Mesenchymal stem cell (in vitro differentiated cells and primary cell): ENCODE data around the gene VTI1A.
A peak's percentile ranks its signal among the peaks of the same experiment; 100 is the strongest.
"Not testable (repeated sequence)": the region's sequence is repeated elsewhere in the genome, so short reads cannot be mapped to it uniquely, and the experiment has no call there.

ENCODE experiments used
- DNase-seq: peaks from one replicate; pipeline ENCODE4 v3.0.0-alpha.2; 2013
- H2AFZ ChIP-seq: one replicate; pipeline ENCODE4 v1.6.1; 2013; ENCODE audit warnings: low read depth, mild to moderate bottlenecking, control low read depth, inconsistent platforms, low read length, moderate library complexity
- H2AK5ac ChIP-seq: 2 replicates; pipeline ENCODE4 v1.6.1; 2013; ENCODE audit warnings: low read length, moderate library complexity, mild to moderate bottlenecking, inconsistent platforms; ENCODE audit not compliant: severe bottlenecking
- H2BK120ac ChIP-seq: one replicate; pipeline ENCODE4 v1.6.1; 2013; ENCODE audit warnings: low read depth, mild to moderate bottlenecking, inconsistent platforms, low read length, moderate library complexity
- H2BK12ac ChIP-seq, 2 experiments: one replicate each; pipeline ENCODE4 v1.6.1; 2013; ENCODE audit warnings: inconsistent platforms in 2 of 2, low read length in 2 of 2, mild to moderate bottlenecking in 2 of 2, moderate library complexity in 2 of 2, control low read depth in 1 of 2
- H2BK15ac ChIP-seq: one replicate; pipeline ENCODE4 v1.6.1; 2013; ENCODE audit warnings: mild to moderate bottlenecking, low read depth, inconsistent platforms; ENCODE audit not compliant: poor library complexity, severe bottlenecking
- H2BK5ac ChIP-seq: 2 replicates; pipeline ENCODE4 v1.6.1; 2013; ENCODE audit warnings: low read depth, mild to moderate bottlenecking, low read length, control low read depth, inconsistent platforms; ENCODE audit not compliant: poor library complexity, severe bottlenecking
- H3K14ac ChIP-seq, 2 experiments: one replicate each; pipeline ENCODE4 v1.6.1; 2013; ENCODE audit warnings: inconsistent platforms in 2 of 2, low read length in 2 of 2, control low read depth in 1 of 2, mild to moderate bottlenecking in 1 of 2, moderate library complexity in 1 of 2
- H3K18ac ChIP-seq, 2 experiments: one replicate each; pipeline ENCODE4 v1.6.1; 2013; ENCODE audit warnings: inconsistent platforms in 2 of 2, low read length in 2 of 2, control low read depth in 1 of 2, low read depth in 1 of 2, mild to moderate bottlenecking in 1 of 2
- H3K23ac ChIP-seq, 2 experiments: one replicate each; pipeline ENCODE4 v1.6.1; 2013; ENCODE audit warnings: inconsistent platforms in 2 of 2, low read length in 2 of 2, mild to moderate bottlenecking in 2 of 2, moderate library complexity in 2 of 2, control low read depth in 1 of 2
- H3K27ac ChIP-seq: 2 replicates; pipeline ENCODE4 v1.5.1; 2013; ENCODE audit warnings: mild to moderate bottlenecking, moderate library complexity, low read length, control low read depth, inconsistent platforms; ENCODE audit not compliant: poor library complexity, severe bottlenecking
- H3K27me3 ChIP-seq, 2 experiments: 2 replicates each; pipeline versions ENCODE4 v1.6.1 to v1.7.0; 2013; ENCODE audit warnings: low read length in 2 of 2, mild to moderate bottlenecking in 2 of 2, moderate library complexity in 2 of 2, control low read depth in 1 of 2, inconsistent platforms in 1 of 2; ENCODE audit not compliant: control insufficient read depth in 1 of 2, insufficient read depth in 1 of 2
- H3K36me3 ChIP-seq, 2 experiments: 2 replicates each; pipeline versions ENCODE4 v1.6.1 to v1.7.0; 2013; ENCODE audit warnings: low read length in 2 of 2, control low read depth in 1 of 2, inconsistent platforms in 1 of 2, low read depth in 1 of 2, mild to moderate bottlenecking in 1 of 2; ENCODE audit not compliant: insufficient read depth in 2 of 2, control insufficient read depth in 1 of 2
- H3K4ac ChIP-seq, 2 experiments: one replicate each; pipeline ENCODE4 v1.6.1; 2013; ENCODE audit warnings: inconsistent platforms in 2 of 2, low read length in 2 of 2, mild to moderate bottlenecking in 2 of 2, moderate library complexity in 2 of 2, control low read depth in 1 of 2, low read depth in 1 of 2
- H3K4me1 ChIP-seq: 2 replicates; pipeline ENCODE4 v1.6.1; 2013; ENCODE audit warnings: low read depth, low read length, control low read depth; ENCODE audit not compliant: control insufficient read depth, insufficient read depth
- H3K4me2 ChIP-seq: 2 replicates; pipeline ENCODE4 v1.6.1; 2013; ENCODE audit warnings: low read length, mild to moderate bottlenecking, inconsistent platforms; ENCODE audit not compliant: poor library complexity, severe bottlenecking
- H3K4me3 ChIP-seq, 2 experiments: 2 replicates each; pipeline versions ENCODE4 v1.5.1 to v1.7.0; 2013; ENCODE audit warnings: low read length in 2 of 2, mild to moderate bottlenecking in 2 of 2, control low read depth in 1 of 2, low read depth in 1 of 2; ENCODE audit not compliant: insufficient read depth in 1 of 2
- H3K79me1 ChIP-seq: replicated peaks from 2 replicates; pipeline ENCODE4 v1.6.1; 2013; ENCODE audit warnings: mild to moderate bottlenecking, control low read depth, low read length, inconsistent platforms; ENCODE audit not compliant: poor library complexity, severe bottlenecking
- H3K9ac ChIP-seq: 2 replicates; pipeline ENCODE4 v1.7.0; 2013; ENCODE audit warnings: mild to moderate bottlenecking, low read length, moderate library complexity
- H3K9me3 ChIP-seq: 2 replicates; pipeline ENCODE4 v1.7.0; 2013; ENCODE audit warnings: mild to moderate bottlenecking, low read length; ENCODE audit not compliant: control insufficient read depth
- H4K8ac ChIP-seq: one replicate; pipeline ENCODE4 v1.6.1; 2013; ENCODE audit warnings: inconsistent platforms, mild to moderate bottlenecking, low read length, moderate library complexity
- H4K91ac ChIP-seq: one replicate; pipeline ENCODE4 v1.6.1; 2013; ENCODE audit warnings: mild to moderate bottlenecking, low read length, inconsistent platforms
- WGBS: methylation state at CpG from one replicate; pipeline ENCODE4 v1.1.7; 2013; ENCODE audit warnings: mixed read lengths; 5-methylcytosine and 5-hydroxymethylcytosine counted together

VTI1A gene

DNA sequence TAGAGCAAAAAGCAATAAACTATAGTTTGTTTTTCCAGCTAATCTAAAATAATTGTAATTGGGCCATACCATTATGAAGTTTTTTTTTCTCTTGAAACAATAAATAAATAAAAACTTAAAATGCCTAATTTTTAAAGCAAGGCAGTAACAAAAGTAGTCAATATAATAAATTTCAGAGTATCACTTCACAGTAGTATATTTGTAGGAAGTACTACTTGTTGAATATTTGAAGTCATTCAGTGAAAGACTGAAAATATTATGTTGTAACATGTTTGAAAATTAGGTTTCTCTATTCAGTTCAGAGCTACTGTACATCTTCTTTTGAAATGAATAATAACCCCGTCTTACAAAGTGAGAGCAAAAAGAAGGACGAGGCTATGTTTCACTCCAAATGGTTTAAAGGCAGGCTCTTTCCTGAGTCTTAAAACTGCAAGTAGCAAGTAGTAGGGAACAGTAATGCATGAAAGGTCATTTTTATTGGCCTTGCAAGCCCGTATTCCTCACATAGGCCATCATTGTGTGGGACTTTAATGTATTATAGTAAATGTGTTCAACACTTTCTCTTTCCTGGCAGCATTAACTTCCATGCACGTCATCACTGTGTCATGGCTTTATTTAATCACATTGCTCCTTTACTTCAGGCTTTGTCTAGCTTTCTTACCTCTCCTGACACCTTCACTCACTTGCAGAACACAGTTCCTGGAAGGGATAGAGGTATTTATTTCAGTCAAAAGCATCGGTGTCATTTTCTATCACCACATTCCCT, 141.4 kb downstream of the VTI1A start:
- Histone ChIP-seq H3K9me3 (no peaks in the 10 kb centered on the region), H3K4me2 (no peak overlapping the region), H2BK120ac (no peak overlapping the region), H4K91ac (no peak overlapping the region), H3K18ac (no peak overlapping the region), H3K9ac (no peak overlapping the region), H3K27ac (peak overlapping the region; percentile 48), H2AFZ (no peak overlapping the region), H4K8ac (no peak overlapping the region), H2AK5ac (no peak overlapping the region), H3K36me3 (peaks cover 0 to 6% of the 10 kb centered on the region in 2 experiments), H3K4me3 (no peak overlapping the region), H2BK5ac (no peak overlapping the region), H2BK12ac (no peak overlapping the region), H3K79me1 (no peaks in the 10 kb centered on the region), H3K4me1 (peaks cover 1% of the 10 kb centered on the region), H3K14ac (no peak overlapping the region), H3K4ac (no peak overlapping the region), H2BK15ac (no peak overlapping the region), H3K27me3 (no peaks in the 10 kb centered on the region), H3K23ac (no peak overlapping the region)
- 91% methylated on average over 4 of the region's 5 CpGs for WGBS
- no peak for DNase-seq

GRCh38 chr10:112589081-112589480, 142.1 kb downstream of the VTI1A start:
- H3K27me3 ChIP-seq = no peaks in the 10 kb centered on the region
- H3K4me1 ChIP-seq = peaks cover 1% of the 10 kb centered on the region
- no peak overlapping the region for H4K8ac ChIP-seq
- no peak overlapping the region for H4K91ac ChIP-seq
- H3K27ac ChIP-seq = no peak overlapping the region
- WGBS = 97% methylated on average over 6 of the region's 6 CpGs
- no peak overlapping the region for H3K18ac ChIP-seq
- H3K79me1 ChIP-seq = no peaks in the 10 kb centered on the region
- no peak overlapping the region for H2BK12ac ChIP-seq
- H3K9ac ChIP-seq = no peak overlapping the region
- peak overlapping the region; percentile 59 for H2AK5ac ChIP-seq
- no peak overlapping the region for H3K4me2 ChIP-seq
- no peak overlapping the region for H3K4ac ChIP-seq
- DNase-seq = no peak
- no peak overlapping the region for H2BK15ac ChIP-seq
- no peak overlapping the region for H3K4me3 ChIP-seq
- no peak overlapping the region for H3K14ac ChIP-seq
- no peak overlapping the region for H2BK120ac ChIP-seq
- peaks cover 0 to 6% of the 10 kb centered on the region in 2 experiments for H3K36me3 ChIP-seq
- H3K9me3 ChIP-seq = no peaks in the 10 kb centered on the region
- no peak overlapping the region for H3K23ac ChIP-seq
- no peak overlapping the region for H2BK5ac ChIP-seq
- no peak overlapping the region for H2AFZ ChIP-seq

- H3K27me3 ChIP-seq, H3K36me3 ChIP-seq, H3K9me3 ChIP-seq, H3K27ac ChIP-seq, DNase-seq, H2BK15ac ChIP-seq, H2BK120ac ChIP-seq, H3K14ac ChIP-seq, H3K4me1 ChIP-seq, H3K79me1 ChIP-seq, H3K4me2 ChIP-seq, H3K18ac ChIP-seq, H4K8ac ChIP-seq, H3K9ac ChIP-seq, H3K23ac ChIP-seq, H2AFZ ChIP-seq, H2AK5ac ChIP-seq, H2BK5ac ChIP-seq, H2BK12ac ChIP-seq, H4K91ac ChIP-seq, H3K4ac ChIP-seq, H3K4me3 ChIP-seq: not testable (repeated sequence)
- 98% methylated on average over 7 of the region's 7 CpGs for WGBS
Measured at GRCh38 chr10:112590786-112591185, 143.8 kb downstream of the VTI1A start.

- no peak overlapping the region for H3K9ac ChIP-seq
- H3K4me3 ChIP-seq = no peak overlapping the region
- H3K14ac ChIP-seq = no peak overlapping the region
- no peak overlapping the region for H3K23ac ChIP-seq
- no peaks in the 10 kb centered on the region for H3K4me1 ChIP-seq
- H3K36me3 ChIP-seq = peaks cover 0 to 6% of the 10 kb centered on the region in 2 experiments
- no peak for DNase-seq
- no peak overlapping the region for H2AK5ac ChIP-seq
- H3K27ac ChIP-seq = no peak overlapping the region
- no peaks in the 10 kb centered on the region for H3K79me1 ChIP-seq
- no peaks in the 10 kb centered on the region for H3K27me3 ChIP-seq
- H3K4me2 ChIP-seq = no peak overlapping the region
- H3K18ac ChIP-seq = no peak overlapping the region
- no peaks in the 10 kb centered on the region for H3K9me3 ChIP-seq
- WGBS = 100% methylated on average over 5 of the region's 5 CpGs
- no peak overlapping the region for H2AFZ ChIP-seq
- H3K4ac ChIP-seq = no peak overlapping the region
- H2BK12ac ChIP-seq = no peak overlapping the region
- H2BK120ac ChIP-seq = no peak overlapping the region
- no peak overlapping the region for H2BK5ac ChIP-seq
- H4K8ac ChIP-seq = no peak overlapping the region
- H2BK15ac ChIP-seq = no peak overlapping the region
- H4K91ac ChIP-seq = no peak overlapping the region
Measured at GRCh38 chr10:112593023-112593422, 146.0 kb downstream of the VTI1A start.
